GM12878 (cell line): ENCODE results near the gene DPP6. TPM values are rescaled to one million over a fixed set of nuclear protein-coding genes. Genes with fewer than 3 reads are reported as not detected.

ENCODE experiments used
- ATAC-seq: fragments of 200-7000 bp; cut with Tn5 transposase; 3 replicates; pipeline ENCODE4 v1.9.1; 2020; ENCODE audit warnings: mild to moderate bottlenecking, moderate library complexity
- BruUV-seq: library from RNA; stranded (reverse); fragments of 400-500 nt; replicated peaks from 2 replicates; lab custom pipeline; 2021; lab: Mats Ljungman, UMichigan
- CTCF ChIA-PET: fragments of 300-600 bp; sonication (Branson Sonifier 250); formaldehyde crosslinking; extraction: SDS; loops from one replicate; lab custom pipeline; 2021; ENCODE audit warnings: inconsistent platforms; lab: Yijun Ruan, JAX
- POLR2A ChIA-PET: fragments of 350-600 bp; formaldehyde crosslinking; extraction: SDS; loops from one replicate; lab custom pipeline; 2021; ENCODE audit warnings: inconsistent platforms; lab: Charles Lee
- RAD21 ChIA-PET: fragments of 300-600 bp; sonication (Branson Sonifier 250); formaldehyde crosslinking; loops from one replicate; lab custom pipeline; 2023; ENCODE audit warnings: antibody characterized with exemption; ENCODE audit not compliant: unreplicated experiment; lab: Charles Lee
- SMC1A ChIA-PET: fragments of 300-600 bp; sonication (Branson Sonifier 250); formaldehyde crosslinking; loops from one replicate; lab custom pipeline; 2023; ENCODE audit not compliant: unreplicated experiment, uncharacterized antibody; lab: Charles Lee
- DNase-seq: peaks from one replicate; pipeline ENCODE4 v3.0.0-alpha.2; 2011; ENCODE audit warnings: low read depth, low spot score
- FAIRE-seq: peaks from 3 replicates; lab custom pipeline; 2011; peaks lifted over from hg19 to GRCh38; lab: Jason Lieb, UNC
- H2AFZ ChIP-seq: 2 replicates; pipeline ENCODE4 v1.6.0; 2011; ENCODE audit warnings: low read depth, low read length, control low read depth; ENCODE audit not compliant: control insufficient read depth
- H3K27ac ChIP-seq: 2 replicates; pipeline ENCODE4 v1.5.1; 2011; ENCODE audit warnings: control low read depth; ENCODE audit not compliant: control insufficient read depth, insufficient read depth
- H3K27me3 ChIP-seq, 2 experiments: replicated peaks in 1 of 2; 2 replicates each; pipeline versions ENCODE4 v1.6.0 to v1.6.1; 2011; ENCODE audit warnings: low read length in 1 of 2; ENCODE audit not compliant: control insufficient read depth in 2 of 2, insufficient read depth in 2 of 2
- H3K36me3 ChIP-seq, 2 experiments: 2 replicates each; pipeline ENCODE4 v1.5.1; 2011; ENCODE audit warnings: low read length in 1 of 2; ENCODE audit not compliant: control insufficient read depth in 2 of 2, insufficient read depth in 2 of 2
- H3K4me1 ChIP-seq: 2 replicates; pipeline ENCODE4 v1.6.1; 2011; ENCODE audit warnings: mild to moderate bottlenecking, low read length, moderate library complexity, mixed read lengths; ENCODE audit not compliant: control insufficient read depth, insufficient read depth
- H3K4me2 ChIP-seq: 2 replicates; pipeline ENCODE4 v1.6.0; 2011; ENCODE audit warnings: control low read depth; ENCODE audit not compliant: control insufficient read depth, insufficient read depth
- H3K4me3 ChIP-seq: fragments of 200-600 bp; sonication (generic); 2 replicates; pipeline ENCODE4 v1.5.1; 2016
- H3K79me2 ChIP-seq: 2 replicates; pipeline ENCODE4 v1.6.0; 2011; ENCODE audit warnings: low read length; ENCODE audit not compliant: control insufficient read depth, insufficient read depth
- H3K9ac ChIP-seq: 2 replicates; pipeline ENCODE4 v1.8.0; 2011; ENCODE audit warnings: low read length, control low read depth, mixed read lengths; ENCODE audit not compliant: control insufficient read depth, insufficient read depth
- H3K9me3 ChIP-seq: replicated peaks from 3 replicates; pipeline ENCODE4 v1.5.1; 2011; ENCODE audit warnings: mild to moderate bottlenecking, low read length; ENCODE audit not compliant: control insufficient read depth, insufficient read depth
- H4K20me1 ChIP-seq: 2 replicates; pipeline ENCODE4 v1.6.0; 2011; ENCODE audit not compliant: control insufficient read depth, insufficient read depth
- DPF2 ChIP-seq: fragments of 450-650 bp; IDR thresholded peaks from 2 replicates; pipeline ENCODE4 v1.6.1; 2017; ENCODE audit warnings: mild to moderate bottlenecking
- EGR1 ChIP-seq, 2 experiments: IDR thresholded peaks; 1 replicate in 1 of 2; 2 replicates in 1 of 2; pipeline ENCODE4 v1.6.1; 2011 to 2012; ENCODE audit warnings: low read depth in 2 of 2, low read length in 2 of 2, borderline replicate concordance in 1 of 2, mild to moderate bottlenecking in 1 of 2, moderate library complexity in 1 of 2
- HDAC6 ChIP-seq: fragments of 200-600 bp; sonication (generic); IDR thresholded peaks from one replicate; pipeline ENCODE4 v1.8.0; 2017; ENCODE audit warnings: antibody characterized with exemption; ENCODE audit not compliant: unreplicated experiment
- HDGF ChIP-seq: fragments of 450-650 bp; IDR thresholded peaks from 2 replicates; pipeline ENCODE4 v1.6.1; 2016; ENCODE audit warnings: antibody characterized with exemption
- SREBF2 ChIP-seq: IDR thresholded peaks from 2 replicates; pipeline ENCODE4 v1.6.1; 2012; ENCODE audit warnings: mild to moderate bottlenecking, low read length
- STAT3 ChIP-seq: IDR thresholded peaks from 2 replicates; pipeline ENCODE4 v1.6.1; 2011; ENCODE audit warnings: low read depth, low read length, improper control_type of control experiment
- TBL1XR1 ChIP-seq: IDR thresholded peaks from 2 replicates; pipeline ENCODE4 v1.6.1; 2012; ENCODE audit warnings: low read depth, low read length, improper control_type of control experiment
- TCF12 ChIP-seq: IDR thresholded peaks from 2 replicates; pipeline ENCODE4 v1.6.1; 2011; ENCODE audit warnings: low read depth, mild to moderate bottlenecking, low read length
- WGBS: methylation state at CpG from one replicate; pipeline ENCODE4 v1.1.6; 2016; ENCODE audit warnings: low lambda C conversion rate; ENCODE audit not compliant: insufficient replicate concordance, insufficient coverage; ENCODE audit errors: missing lambda C conversion rate; 5-methylcytosine and 5-hydroxymethylcytosine counted together
- in situ Hi-C: fragments of 300-500 bp; cut with MboI; formaldehyde crosslinking; loops from 9 replicates; pipeline ENCODE4 v1.14.3; 2018; ENCODE audit warnings: mixed read lengths
- intact Hi-C: fragments of 100-400 bp; cut with micrococcal nuclease; formaldehyde crosslinking; loops from one replicate; pipeline ENCODE4 v1.14.2; 2022; ENCODE audit not compliant: unreplicated experiment
- polyA plus RNA-seq, 11 experiments: library from polyadenylated mRNA; depleted of rRNA in 4 of 11; unstranded in 6 of 11; stranded (reverse) in 5 of 11; fragments of >200 nt; fragmentation: Nextera tagmentation in 4 of 11; fragmentation: Illumina TruSeq in 1 of 11; extraction: Ambion mirVana in 4 of 11; extraction: Trizol in 1 of 11; gene quantifications; 1 replicate in 1 of 11; 2 replicates in 10 of 11; pipeline versions ENCODE4 v1.2.1 to v1.2.3, GENCODE V29; 2011 to 2016; ENCODE audit warnings: inconsistent platforms in 2 of 11, missing spikeins in 2 of 11, low read depth in 1 of 11
- total RNA-seq, 4 experiments: library from RNA; depleted of rRNA in 3 of 4; stranded (reverse); fragments of >200 nt in 3 of 4; fragmentation: Illumina TruSeq in 1 of 4; extraction: Trizol in 1 of 4; gene quantifications; 2 replicates each; pipeline versions ENCODE4 v1.2.1 to v1.2.3, GENCODE V29; 2013 to 2021
- TF ChIP-seq, protein P1 (sequence below): IDR thresholded peaks from 2 replicates; pipeline ENCODE4 v1.6.1; 2012; ENCODE audit warnings: mild to moderate bottlenecking, low read depth, low read length
- TF ChIP-seq, protein P2 (sequence below): fragments of 450-650 bp; IDR thresholded peaks from 2 replicates; pipeline ENCODE4 v1.6.1; 2017; ENCODE audit warnings: mild to moderate bottlenecking, moderate library complexity
- TF ChIP-seq, protein P3 (sequence below): IDR thresholded peaks from 2 replicates; pipeline ENCODE4 v1.6.1; 2012; ENCODE audit warnings: low read depth, low read length, improper control_type of control experiment

DPP6 gene
- total and polyA plus RNA-seq, 10 of the 15 experiments (the other 5 are each of a cell fraction or from before 2014, with no cell fraction given): not detected

DNA sequence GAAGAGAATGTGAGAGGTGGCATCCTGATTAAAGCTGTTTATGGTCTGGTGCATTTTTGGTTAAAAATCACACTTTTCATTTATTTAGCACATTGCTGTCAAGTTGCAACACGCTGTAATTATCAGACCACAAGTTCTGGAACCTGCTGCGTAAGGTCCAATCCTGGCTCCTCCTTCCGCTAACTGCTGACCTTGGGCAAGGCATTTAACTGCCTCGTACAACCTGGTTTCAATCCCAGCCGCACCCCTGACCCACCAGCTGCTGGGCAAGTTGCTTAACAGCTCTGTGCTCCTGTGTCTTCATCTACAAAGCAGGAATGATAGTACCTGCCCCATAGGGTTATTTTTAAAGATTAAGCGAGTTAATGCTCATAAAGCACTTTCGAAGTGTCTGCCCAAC lies 668.9 kb downstream of the DPP6 start:
- FAIRE-seq: no peak
- ChIA-PET POLR2A (no interaction called here), RAD21 (no interaction called here), CTCF (no interaction called here), SMC1A (no interaction called here)
- H3K36me3 ChIP-seq: no peaks in the 10 kb centered on the region
- H3K4me1 ChIP-seq: no peaks in the 10 kb centered on the region
- H3K4me3 ChIP-seq: no peak overlapping the region
- no peak for TF ChIP-seq DPF2
- TF ChIP-seq, protein P1, sequence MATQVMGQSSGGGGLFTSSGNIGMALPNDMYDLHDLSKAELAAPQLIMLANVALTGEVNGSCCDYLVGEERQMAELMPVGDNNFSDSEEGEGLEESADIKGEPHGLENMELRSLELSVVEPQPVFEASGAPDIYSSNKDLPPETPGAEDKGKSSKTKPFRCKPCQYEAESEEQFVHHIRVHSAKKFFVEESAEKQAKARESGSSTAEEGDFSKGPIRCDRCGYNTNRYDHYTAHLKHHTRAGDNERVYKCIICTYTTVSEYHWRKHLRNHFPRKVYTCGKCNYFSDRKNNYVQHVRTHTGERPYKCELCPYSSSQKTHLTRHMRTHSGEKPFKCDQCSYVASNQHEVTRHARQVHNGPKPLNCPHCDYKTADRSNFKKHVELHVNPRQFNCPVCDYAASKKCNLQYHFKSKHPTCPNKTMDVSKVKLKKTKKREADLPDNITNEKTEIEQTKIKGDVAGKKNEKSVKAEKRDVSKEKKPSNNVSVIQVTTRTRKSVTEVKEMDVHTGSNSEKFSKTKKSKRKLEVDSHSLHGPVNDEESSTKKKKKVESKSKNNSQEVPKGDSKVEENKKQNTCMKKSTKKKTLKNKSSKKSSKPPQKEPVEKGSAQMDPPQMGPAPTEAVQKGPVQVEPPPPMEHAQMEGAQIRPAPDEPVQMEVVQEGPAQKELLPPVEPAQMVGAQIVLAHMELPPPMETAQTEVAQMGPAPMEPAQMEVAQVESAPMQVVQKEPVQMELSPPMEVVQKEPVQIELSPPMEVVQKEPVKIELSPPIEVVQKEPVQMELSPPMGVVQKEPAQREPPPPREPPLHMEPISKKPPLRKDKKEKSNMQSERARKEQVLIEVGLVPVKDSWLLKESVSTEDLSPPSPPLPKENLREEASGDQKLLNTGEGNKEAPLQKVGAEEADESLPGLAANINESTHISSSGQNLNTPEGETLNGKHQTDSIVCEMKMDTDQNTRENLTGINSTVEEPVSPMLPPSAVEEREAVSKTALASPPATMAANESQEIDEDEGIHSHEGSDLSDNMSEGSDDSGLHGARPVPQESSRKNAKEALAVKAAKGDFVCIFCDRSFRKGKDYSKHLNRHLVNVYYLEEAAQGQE: no peak
- no TSS peak for BruUV-seq
- H3K27ac ChIP-seq: no peak overlapping the region
- no peak for ATAC-seq
- WGBS: 31% methylated on average over 7 of the region's 7 CpGs
- no peak overlapping the region for H2AFZ ChIP-seq
- in situ Hi-C loops: no loop called here
- no peaks in the 10 kb centered on the region for H4K20me1 ChIP-seq
- H3K27me3 ChIP-seq: no peaks in the 10 kb centered on the region
- H3K9ac ChIP-seq: no peak overlapping the region
- intact Hi-C loops: no loop called here
- no peak overlapping the region for H3K4me2 ChIP-seq
- H3K79me2 ChIP-seq: no peaks in the 10 kb centered on the region
- H3K9me3 ChIP-seq: no peaks in the 10 kb centered on the region; the same call in 2 of the 3 replicates
- DNase-seq: no peak

DNA sequence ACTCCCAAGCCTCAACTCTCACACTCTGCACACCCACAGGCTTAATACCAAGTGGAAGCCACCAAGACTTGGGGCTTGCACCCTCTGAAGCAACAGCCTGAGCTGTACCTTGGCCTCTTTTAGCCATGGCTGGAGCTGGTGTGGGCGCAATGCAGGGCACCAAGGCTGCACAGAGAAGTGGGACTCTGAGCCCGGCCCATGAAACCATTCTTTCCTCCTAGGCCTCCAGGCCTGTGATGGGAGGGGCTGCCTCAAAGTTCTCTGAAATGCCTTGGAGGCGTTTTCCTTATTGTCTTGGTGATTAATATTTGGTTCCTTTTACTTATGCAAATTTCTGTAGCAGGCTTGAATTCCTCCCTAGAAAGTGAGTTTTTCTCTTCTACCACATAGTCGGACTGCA lies 674.2 kb downstream of the DPP6 start:
- FAIRE-seq (no peak), DNase-seq (no peak), ATAC-seq (no peak)
- Histone ChIP-seq H3K27me3 (no peaks in the 10 kb centered on the region), H3K4me2 (no peak overlapping the region), H3K36me3 (no peaks in the 10 kb centered on the region), H3K4me3 (no peak overlapping the region), H4K20me1 (no peaks in the 10 kb centered on the region), H3K9ac (no peak overlapping the region), H3K27ac (no peak overlapping the region), H3K4me1 (no peaks in the 10 kb centered on the region), H3K79me2 (no peaks in the 10 kb centered on the region), H3K9me3 (no peaks in the 10 kb centered on the region; the same call in 1 of the 3 replicates), H2AFZ (no peak overlapping the region)
- RAD21 ChIA-PET: no interaction called here
- BruUV-seq: no TSS peak
- POLR2A ChIA-PET: no interaction called here
- in situ Hi-C loops (no loop called here), intact Hi-C loops (no loop called here)
- CTCF ChIA-PET: no interaction called here
- SMC1A ChIA-PET: no interaction called here
- 17% methylated on average over 4 of the region's 4 CpGs for WGBS
- no peak for TF ChIP-seq HDGF
- TF ChIP-seq STAT3: no peak
- no peak for TF ChIP-seq TCF12
- TF ChIP-seq TBL1XR1: no peak
- TF ChIP-seq, protein P2, sequence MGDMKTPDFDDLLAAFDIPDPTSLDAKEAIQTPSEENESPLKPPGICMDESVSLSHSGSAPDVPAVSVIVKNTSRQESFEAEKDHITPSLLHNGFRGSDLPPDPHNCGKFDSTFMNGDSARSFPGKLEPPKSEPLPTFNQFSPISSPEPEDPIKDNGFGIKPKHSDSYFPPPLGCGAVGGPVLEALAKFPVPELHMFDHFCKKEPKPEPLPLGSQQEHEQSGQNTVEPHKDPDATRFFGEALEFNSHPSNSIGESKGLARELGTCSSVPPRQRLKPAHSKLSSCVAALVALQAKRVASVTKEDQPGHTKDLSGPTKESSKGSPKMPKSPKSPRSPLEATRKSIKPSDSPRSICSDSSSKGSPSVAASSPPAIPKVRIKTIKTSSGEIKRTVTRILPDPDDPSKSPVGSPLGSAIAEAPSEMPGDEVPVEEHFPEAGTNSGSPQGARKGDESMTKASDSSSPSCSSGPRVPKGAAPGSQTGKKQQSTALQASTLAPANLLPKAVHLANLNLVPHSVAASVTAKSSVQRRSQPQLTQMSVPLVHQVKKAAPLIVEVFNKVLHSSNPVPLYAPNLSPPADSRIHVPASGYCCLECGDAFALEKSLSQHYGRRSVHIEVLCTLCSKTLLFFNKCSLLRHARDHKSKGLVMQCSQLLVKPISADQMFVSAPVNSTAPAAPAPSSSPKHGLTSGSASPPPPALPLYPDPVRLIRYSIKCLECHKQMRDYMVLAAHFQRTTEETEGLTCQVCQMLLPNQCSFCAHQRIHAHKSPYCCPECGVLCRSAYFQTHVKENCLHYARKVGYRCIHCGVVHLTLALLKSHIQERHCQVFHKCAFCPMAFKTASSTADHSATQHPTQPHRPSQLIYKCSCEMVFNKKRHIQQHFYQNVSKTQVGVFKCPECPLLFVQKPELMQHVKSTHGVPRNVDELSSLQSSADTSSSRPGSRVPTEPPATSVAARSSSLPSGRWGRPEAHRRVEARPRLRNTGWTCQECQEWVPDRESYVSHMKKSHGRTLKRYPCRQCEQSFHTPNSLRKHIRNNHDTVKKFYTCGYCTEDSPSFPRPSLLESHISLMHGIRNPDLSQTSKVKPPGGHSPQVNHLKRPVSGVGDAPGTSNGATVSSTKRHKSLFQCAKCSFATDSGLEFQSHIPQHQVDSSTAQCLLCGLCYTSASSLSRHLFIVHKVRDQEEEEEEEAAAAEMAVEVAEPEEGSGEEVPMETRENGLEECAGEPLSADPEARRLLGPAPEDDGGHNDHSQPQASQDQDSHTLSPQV: no peak
- no peak for TF ChIP-seq EGR1 (IDR thresholded peaks at IDR 0.05; ENCODE audit: borderline replicate concordance in 1 of 2, low read depth in 2 of 2, low read length in 2 of 2)
- no peak for TF ChIP-seq SREBF2
- no peak for TF ChIP-seq HDAC6
- TF ChIP-seq, protein P3, sequence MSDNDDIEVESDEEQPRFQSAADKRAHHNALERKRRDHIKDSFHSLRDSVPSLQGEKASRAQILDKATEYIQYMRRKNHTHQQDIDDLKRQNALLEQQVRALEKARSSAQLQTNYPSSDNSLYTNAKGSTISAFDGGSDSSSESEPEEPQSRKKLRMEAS: no peak
